HFF-Myc (cell line): ENCODE data around the gene MEIS3.
"Not testable (repeated sequence)": the region's sequence is repeated elsewhere in the genome, so short reads cannot be mapped to it uniquely, and the experiment has no call there.

ENCODE experiments used
- DNase-seq: peaks from one replicate; pipeline ENCODE4 v3.0.0-alpha.2; 2011; ENCODE audit warnings: low read depth; ENCODE audit errors: extremely low read depth
- H3K4me3 ChIP-seq: replicated peaks from 2 replicates; pipeline ENCODE4 v1.5.1; 2011; ENCODE audit warnings: low read depth, mild to moderate bottlenecking, control low read depth, low read length
- CTCF ChIP-seq: IDR thresholded peaks from 2 replicates; pipeline ENCODE4 v1.5.1; 2012; ENCODE audit warnings: mild to moderate bottlenecking, low read depth, low read length, control low read depth; ENCODE audit errors: missing control alignments

Gene MEIS3

DNA sequence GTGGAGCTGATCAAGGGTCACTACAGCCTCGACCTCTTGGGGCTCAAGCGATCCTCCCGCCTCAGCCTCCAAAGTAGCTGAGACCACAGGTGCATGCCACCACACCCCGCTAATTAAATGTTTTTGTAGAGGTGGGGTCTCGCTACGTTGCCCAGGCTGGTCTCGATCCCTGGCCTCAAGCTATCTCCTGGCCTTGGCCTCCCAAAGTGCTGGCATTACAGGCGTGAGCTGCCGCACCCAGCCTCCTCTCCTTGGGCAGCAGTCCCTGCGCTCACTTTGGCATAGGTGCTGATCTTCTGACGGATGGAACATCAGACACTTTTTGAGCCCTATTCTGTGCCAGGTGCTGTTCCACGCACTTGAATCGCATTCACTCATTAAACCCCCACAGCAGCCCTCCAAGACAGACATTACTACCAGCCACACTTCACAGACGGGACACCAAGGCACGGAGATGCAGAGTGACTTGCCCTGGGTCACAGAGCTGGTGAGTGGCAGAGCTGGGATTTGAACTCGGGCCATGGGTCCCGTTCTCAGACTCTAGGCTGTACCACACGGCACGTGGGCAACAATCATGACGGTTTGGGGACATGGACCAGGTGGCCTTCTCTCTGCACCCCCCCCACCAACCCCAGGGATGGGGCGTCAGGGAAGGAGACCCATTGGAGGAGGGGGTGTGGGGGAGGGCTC is 3.2 kb downstream of the MEIS3 start:
- H3K4me3 ChIP-seq = no peak overlapping the region
- DNase-seq = no peak
- TF ChIP-seq CTCF = no peak

DNA sequence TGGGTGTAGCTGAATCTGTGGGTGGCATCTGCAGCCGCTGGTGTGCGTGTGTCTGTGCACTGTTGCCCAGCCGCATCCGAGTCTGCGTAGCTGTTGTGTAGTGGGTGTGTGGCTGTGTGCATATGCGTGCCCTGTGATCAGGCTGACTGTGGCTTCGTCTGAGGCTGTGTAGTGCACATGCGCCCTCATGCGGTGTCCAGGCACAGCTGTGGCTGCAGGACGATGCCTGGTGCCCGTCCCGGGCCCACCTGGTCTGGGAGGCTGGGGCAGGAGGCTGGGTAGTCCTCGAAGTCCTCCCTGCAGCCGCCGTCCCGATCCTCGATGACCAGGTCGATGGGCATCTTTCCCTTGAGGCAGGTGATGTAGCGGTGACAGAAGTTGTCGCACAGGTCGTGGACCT is 4.9 kb downstream of the MEIS3 start:
- no peak for DNase-seq
- H3K4me3 ChIP-seq = no peak overlapping the region
- TF ChIP-seq CTCF = no peak

- no peak for DNase-seq
These were observed 5.4 kb downstream of the MEIS3 start for GRCh38 chr19:47413941-47414340.

GRCh38 chr19:47411696-47412095 is 7.6 kb downstream of the MEIS3 start:
- not testable (repeated sequence) for DNase-seq, H3K4me3 ChIP-seq

More at GRCh38 chr19:47413941-47414340, 5.4 kb downstream of the MEIS3 start:
- H3K4me3 ChIP-seq = no peak overlapping the region
- no peak for TF ChIP-seq CTCF

GRCh38 chr19:47411101-47411500 is 8.2 kb downstream of the MEIS3 start:
- no peak overlapping the region for H3K4me3 ChIP-seq
- TF ChIP-seq CTCF = no peak
- no peak for DNase-seq

- TF ChIP-seq CTCF = no peak
- no peak for DNase-seq
- H3K4me3 ChIP-seq = no peak overlapping the region
These were observed 11.0 kb downstream of the MEIS3 start for GRCh38 chr19:47408156-47408938.

- DNase-seq = no peak
- H3K4me3 ChIP-seq = no peak overlapping the region
- TF ChIP-seq CTCF = no peak
These were observed 11.9 kb downstream of the MEIS3 start for GRCh38 chr19:47407417-47407774.
